Esophagus (tissue), 2 donors: ENCODE results near the gene NTN4. TPM values are rescaled to one million over a fixed set of nuclear protein-coding genes. Genes with fewer than 3 reads are reported as not detected.
"Not testable (repeated sequence)": the region's sequence is repeated elsewhere in the genome, so short reads cannot be mapped to it uniquely, and the experiment has no call there.

Source experiments
- H3K27ac ChIP-seq, 2 donors: one replicate each; pipeline ENCODE4 v1.5.1; 2013; ENCODE audit warnings: low read depth in 2 of 2, mild to moderate bottlenecking in 2 of 2, inconsistent platforms in 1 of 2, low read length in 1 of 2, moderate library complexity in 1 of 2
- H3K27me3 ChIP-seq, 2 donors: one replicate each; pipeline ENCODE4 v1.6.1; 2013; ENCODE audit warnings: low read length in 2 of 2, control low read depth in 1 of 2, mild to moderate bottlenecking in 1 of 2; ENCODE audit not compliant: insufficient read depth in 2 of 2, control insufficient read depth in 1 of 2
- H3K36me3 ChIP-seq, 2 donors: one replicate each; pipeline ENCODE4 v1.6.1; 2013; ENCODE audit warnings: low read length in 1 of 2; ENCODE audit not compliant: control insufficient read depth in 2 of 2, insufficient read depth in 2 of 2
- H3K4me1 ChIP-seq, 2 donors: one replicate each; pipeline ENCODE4 v1.6.1; 2013; ENCODE audit warnings: low read length in 1 of 2; ENCODE audit not compliant: control insufficient read depth in 2 of 2, insufficient read depth in 2 of 2
- H3K4me3 ChIP-seq, 2 donors: one replicate each; pipeline ENCODE4 v1.5.1; 2013; ENCODE audit warnings: low read length in 2 of 2, mild to moderate bottlenecking in 2 of 2, low read depth in 1 of 2, moderate library complexity in 1 of 2
- H3K9me3 ChIP-seq, 2 donors: one replicate each; pipeline ENCODE4 v1.6.1; 2013; ENCODE audit warnings: mild to moderate bottlenecking in 2 of 2, low read depth in 1 of 2, low read length in 1 of 2, moderate library complexity in 1 of 2; ENCODE audit not compliant: control insufficient read depth in 2 of 2, insufficient read depth in 1 of 2
- WGBS, 2 donors: extraction: QIAGEN DNeasy Blood & Tissue Kit; methylation state at CpG; one replicate each; pipeline ENCODE4 v1.1.7; 2013; 5-methylcytosine and 5-hydroxymethylcytosine counted together
- polyA plus RNA-seq, 2 donors: library from polyadenylated mRNA; stranded (reverse); fragments of 200-250 nt; gene quantifications; one replicate each; pipeline ENCODE4 v1.2.3, GENCODE V29; 2013
- donor health status: healthy with polysubstance abuse.
- donor health status: Bipolar disorder and iron deficiency.

Gene NTN4
- polyA plus RNA-seq, 2 donors, result 3.8 to 6.2 TPM

DNA sequence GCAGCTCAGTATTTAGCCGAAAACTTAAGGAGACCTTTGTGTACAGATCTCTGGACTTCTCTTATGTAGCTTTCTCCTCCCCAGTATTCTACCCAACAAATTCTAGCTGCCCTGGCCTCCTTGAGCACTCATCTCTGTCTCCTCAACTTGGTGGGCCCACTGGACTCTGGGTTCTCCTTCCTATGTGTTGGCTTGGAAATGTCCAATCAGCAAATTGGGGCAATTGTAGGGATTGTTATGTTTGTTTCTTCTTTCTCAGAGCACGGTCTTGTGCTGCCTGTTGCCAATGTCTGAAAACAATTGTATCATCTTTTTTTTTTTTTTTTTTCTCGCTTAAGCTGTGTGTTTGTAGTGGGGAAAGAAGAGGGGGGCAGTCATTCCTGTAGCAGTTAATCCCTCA lies 30.2 kb downstream of the NTN4 start:
- 87 to 88% methylated on average over 3 of the region's 3 CpGs for WGBS, 2 donors
- H3K4me1 ChIP-seq, result no peaks in the 10 kb centered on the region
- H3K4me3 ChIP-seq, result no peak overlapping the region
- H3K9me3 ChIP-seq, result no peaks in the 10 kb centered on the region
- H3K27ac ChIP-seq, result no peak overlapping the region
- H3K36me3 ChIP-seq, result no peaks in the 10 kb centered on the region
- H3K27me3 ChIP-seq, result no peaks in the 10 kb centered on the region

DNA sequence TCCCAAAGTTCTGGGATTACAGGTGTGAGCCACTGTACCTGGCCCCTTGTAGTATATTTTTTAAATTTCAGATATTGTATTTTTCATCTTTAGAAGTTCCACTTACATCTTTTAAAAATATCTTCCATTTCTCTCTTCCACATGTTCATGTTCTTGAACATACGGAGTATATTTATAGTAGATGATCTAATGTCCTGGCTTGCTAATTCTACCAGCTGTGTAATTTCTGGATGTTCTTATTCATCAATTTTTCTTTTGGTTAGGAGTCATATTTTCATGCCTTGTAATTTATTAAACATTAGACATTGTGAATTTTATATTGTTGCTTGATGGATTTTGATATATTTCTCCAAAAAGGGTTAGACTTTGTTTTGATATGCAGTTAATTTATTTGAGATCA lies 30.8 kb downstream of the NTN4 start:
- no peak overlapping the region for H3K27ac ChIP-seq
- no peaks in the 10 kb centered on the region for H3K36me3 ChIP-seq
- no peak overlapping the region for H3K4me3 ChIP-seq
- no peaks in the 10 kb centered on the region for H3K27me3 ChIP-seq
- H3K9me3 ChIP-seq, result no peaks in the 10 kb centered on the region
- no peaks in the 10 kb centered on the region for H3K4me1 ChIP-seq
- WGBS, 2 donors, result 0 to 26% methylated on average over 1 of the region's 1 CpG

DNA sequence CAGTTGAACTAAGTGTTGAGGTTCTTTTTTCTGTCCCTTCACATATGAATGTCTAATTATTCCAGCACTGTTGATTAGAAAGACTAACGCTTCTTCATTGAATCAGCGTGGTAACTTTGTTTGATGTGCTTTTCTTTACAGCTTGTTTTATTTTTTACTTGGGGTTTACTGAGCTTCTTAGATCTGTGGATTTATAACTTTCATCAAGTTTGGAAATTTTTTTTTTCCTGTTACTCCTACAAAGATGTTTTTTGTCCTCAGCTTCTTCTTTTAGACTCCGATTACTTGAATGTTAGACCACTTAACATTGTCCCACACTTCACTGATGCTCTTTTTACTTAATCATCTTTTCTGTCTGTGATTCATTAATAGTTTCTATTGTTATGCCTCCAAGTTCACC lies 31.5 kb downstream of the NTN4 start:
- Histone ChIP-seq H3K4me1 (no peaks in the 10 kb centered on the region), H3K9me3 (no peaks in the 10 kb centered on the region), H3K27me3 (no peaks in the 10 kb centered on the region), H3K27ac (no peak overlapping the region), H3K4me3 (no peak overlapping the region), H3K36me3 (no peaks in the 10 kb centered on the region)
- 95 to 96% methylated on average over 3 of the region's 3 CpGs for WGBS, 2 donors

DNA sequence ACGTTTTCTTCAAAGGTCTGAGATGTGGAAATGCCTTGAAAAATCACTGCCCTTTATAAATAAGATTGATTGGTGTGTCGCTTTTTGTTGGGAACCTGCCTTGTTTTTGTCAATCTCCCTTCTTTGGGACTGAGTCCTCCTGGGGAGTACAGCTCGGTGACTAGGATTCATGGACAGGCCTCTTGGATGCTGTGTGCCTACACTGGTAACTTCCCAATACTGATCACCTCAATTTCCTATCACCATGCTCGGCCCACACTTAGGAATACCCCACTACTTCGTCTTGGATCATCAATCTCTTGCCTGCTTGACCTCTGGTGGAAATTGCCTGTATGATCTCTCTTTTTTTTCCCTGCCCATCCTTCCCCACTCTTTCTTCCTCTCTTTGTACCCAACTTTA lies 34.2 kb downstream of the NTN4 start:
- H3K4me3 ChIP-seq, result no peak overlapping the region
- no peaks in the 10 kb centered on the region for H3K4me1 ChIP-seq
- no peaks in the 10 kb centered on the region for H3K36me3 ChIP-seq
- H3K27me3 ChIP-seq, result no peaks in the 10 kb centered on the region
- no peaks in the 10 kb centered on the region for H3K9me3 ChIP-seq
- no peak overlapping the region for H3K27ac ChIP-seq
- WGBS, 2 donors, result 68 to 72% methylated on average over 5 of the region's 5 CpGs

DNA sequence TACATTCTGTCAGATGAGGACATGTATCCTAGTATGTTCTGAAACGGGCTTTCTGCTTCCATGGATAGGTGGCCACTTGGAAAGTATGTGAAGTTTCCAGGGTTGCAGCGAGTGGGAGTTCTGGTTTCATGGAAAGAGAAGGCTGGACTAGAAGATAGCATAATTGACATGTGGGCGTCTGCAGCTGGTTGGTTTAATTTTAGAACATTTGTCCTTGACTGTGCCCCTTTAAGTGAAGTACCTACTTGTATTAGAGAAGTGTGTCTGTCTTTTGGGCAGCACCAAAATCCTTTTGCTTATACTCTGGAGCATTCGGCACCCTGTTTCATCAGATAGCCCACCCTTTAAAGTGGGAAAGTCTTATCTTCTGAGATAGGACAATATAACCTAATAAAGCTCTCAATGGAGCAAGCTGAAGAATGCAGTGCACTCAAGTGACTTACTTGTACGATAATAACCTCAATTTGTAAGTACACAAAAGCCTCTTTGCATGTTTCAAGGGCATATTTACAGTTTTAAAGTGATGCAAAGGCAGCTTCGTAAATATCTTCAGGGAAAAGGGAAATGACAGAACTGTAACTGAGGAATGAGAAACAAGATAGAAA lies 35.2 kb downstream of the NTN4 start:
- WGBS, 2 donors, result 66 to 79% methylated on average over 6 of the region's 6 CpGs

DNA sequence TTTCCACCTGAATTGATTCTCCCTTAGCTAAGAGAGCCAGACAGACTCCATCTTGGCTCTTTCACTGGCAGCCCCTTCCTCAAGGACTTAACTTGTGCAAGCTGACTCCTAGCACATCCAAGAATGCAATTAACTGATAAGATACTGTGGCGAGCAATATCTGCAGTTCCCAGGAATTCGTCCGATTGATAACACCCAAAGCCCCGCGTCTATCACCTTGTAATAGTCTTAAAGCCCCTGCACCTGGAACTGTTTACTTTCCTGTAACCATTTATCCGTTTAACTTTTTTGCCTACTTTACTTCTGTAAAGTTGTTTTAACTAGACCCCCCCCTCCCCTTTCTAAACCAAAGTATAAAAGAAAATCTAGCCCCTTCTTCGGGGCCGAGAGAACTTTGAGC lies 44.5 kb downstream of the NTN4 start:
- not testable (repeated sequence) for H3K9me3 ChIP-seq, H3K27me3 ChIP-seq, H3K27ac ChIP-seq, H3K4me3 ChIP-seq, H3K36me3 ChIP-seq, H3K4me1 ChIP-seq
- 80 to 84% methylated on average over 8 of the region's 8 CpGs for WGBS, 2 donors

More for the DNA sequence above, 35.2 kb downstream of the NTN4 start:
- Histone ChIP-seq H3K27me3 (no peaks in the 10 kb centered on the region), H3K27ac (no peak overlapping the region), H3K9me3 (no peaks in the 10 kb centered on the region), H3K4me1 (no peaks in the 10 kb centered on the region), H3K4me3 (no peak overlapping the region), H3K36me3 (no peaks in the 10 kb centered on the region)

DNA sequence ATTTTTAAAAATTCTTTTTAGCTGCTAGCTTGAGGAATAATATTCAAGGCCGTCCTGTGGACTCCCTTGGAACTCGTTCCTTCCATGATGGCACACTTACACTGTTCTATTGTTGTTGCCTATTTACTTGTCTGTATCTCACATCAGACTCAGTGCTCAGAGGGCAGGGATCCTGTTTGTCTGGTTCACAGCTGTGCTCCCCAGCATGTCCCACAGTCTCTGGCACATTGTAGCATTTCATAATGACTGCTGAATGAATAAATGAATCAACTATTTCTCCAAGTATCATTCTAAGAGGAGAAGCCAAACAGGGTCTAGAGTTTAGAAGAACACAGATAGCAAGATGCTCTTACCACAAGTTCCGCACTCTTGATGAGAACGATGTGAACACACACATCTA lies 48.0 kb downstream of the NTN4 start:
- no peaks in the 10 kb centered on the region for H3K9me3 ChIP-seq
- no peaks in the 10 kb centered on the region for H3K27me3 ChIP-seq
- no peak overlapping the region for H3K4me3 ChIP-seq
- no peaks in the 10 kb centered on the region for H3K36me3 ChIP-seq
- H3K27ac ChIP-seq, result no peak overlapping the region
- H3K4me1 ChIP-seq, result no peaks in the 10 kb centered on the region
- WGBS, 2 donors, result 72 to 82% methylated on average over 4 of the region's 4 CpGs

DNA sequence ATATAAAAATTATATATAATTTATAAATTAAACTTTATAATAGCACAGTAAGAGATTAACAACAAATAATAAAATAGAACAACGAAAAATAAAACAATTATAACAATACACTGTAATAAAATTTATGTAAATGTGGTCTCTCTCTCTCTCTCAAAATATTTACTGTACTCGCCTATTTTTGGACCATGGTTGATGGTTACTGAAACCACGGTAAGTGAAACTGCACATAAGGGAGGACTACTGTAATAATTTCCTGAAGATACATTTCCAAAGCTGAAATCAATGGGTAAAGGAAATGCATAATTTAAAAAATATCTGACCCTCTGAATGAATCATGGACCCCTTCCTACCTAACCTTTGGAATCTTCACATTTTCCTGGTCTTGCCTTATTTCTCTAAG lies 48.9 kb downstream of the NTN4 start:
- 77 to 83% methylated on average over 3 of the region's 3 CpGs for WGBS, 2 donors
- H3K36me3 ChIP-seq, result no peaks in the 10 kb centered on the region
- no peaks in the 10 kb centered on the region for H3K9me3 ChIP-seq
- no peaks in the 10 kb centered on the region for H3K4me1 ChIP-seq
- no peak overlapping the region for H3K4me3 ChIP-seq
- H3K27ac ChIP-seq, result no peak overlapping the region
- no peaks in the 10 kb centered on the region for H3K27me3 ChIP-seq

DNA sequence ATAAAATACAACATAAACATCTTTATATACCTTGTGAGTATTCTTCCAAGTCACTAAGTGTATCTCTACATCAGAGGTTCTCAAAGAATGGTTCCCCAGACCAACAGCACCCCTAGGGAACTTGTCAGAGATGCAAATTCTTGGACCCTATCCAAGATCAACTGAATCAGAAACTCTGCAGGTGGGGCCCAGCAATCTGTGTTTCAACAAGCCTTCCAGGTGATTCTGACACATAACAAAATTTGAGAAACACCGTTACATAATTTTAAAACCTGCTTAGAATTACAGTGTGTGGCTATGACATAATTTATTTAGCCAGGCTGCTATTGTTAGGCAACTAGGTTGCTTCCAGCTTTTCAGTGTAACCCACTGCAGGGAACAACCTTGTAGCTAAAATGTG lies 49.8 kb downstream of the NTN4 start:
- H3K27ac ChIP-seq, result no peak overlapping the region
- WGBS, 2 donors, result 49 to 52% methylated on average over 1 of the region's 1 CpG
- no peaks in the 10 kb centered on the region for H3K36me3 ChIP-seq
- H3K4me1 ChIP-seq, result no peaks in the 10 kb centered on the region
- no peaks in the 10 kb centered on the region for H3K27me3 ChIP-seq
- H3K4me3 ChIP-seq, result no peak overlapping the region
- no peaks in the 10 kb centered on the region for H3K9me3 ChIP-seq

DNA sequence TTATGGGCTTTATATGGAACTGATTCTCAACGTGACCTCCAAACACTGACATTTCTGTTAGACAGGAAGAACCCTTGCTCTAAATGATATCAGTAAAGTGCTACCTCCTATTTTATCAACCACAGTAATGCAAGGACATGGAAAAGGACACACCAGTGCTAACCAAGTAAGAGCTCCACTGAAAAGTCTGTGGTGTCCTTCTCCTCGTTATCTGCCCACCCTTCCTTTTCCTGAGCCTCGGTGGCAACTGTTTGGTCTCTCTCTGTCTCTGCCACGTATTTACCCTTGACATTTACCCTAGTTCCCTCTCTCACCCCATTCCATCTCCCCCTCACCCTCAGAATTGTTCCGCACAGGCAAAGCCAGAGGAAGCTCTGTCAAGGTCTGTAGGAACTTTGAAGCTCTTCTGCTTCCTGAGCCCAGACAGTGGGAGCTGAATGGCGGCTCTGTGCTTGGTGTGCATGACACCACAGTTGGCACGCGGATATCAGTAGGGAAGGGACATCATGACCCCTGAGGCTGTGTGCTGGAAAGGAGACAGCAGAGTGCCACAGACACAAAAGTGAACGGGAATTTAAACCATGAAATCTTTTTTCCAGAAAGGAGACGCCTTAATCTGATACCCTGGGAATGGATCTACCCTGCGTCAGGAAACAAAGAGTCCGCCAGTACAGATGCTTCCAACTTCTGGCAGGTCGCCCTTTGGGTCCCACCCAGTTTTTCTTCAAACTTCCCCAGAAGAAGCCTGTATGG lies 50.8 kb downstream of the NTN4 start:
- 64 to 66% methylated on average over 13 of the region's 13 CpGs for WGBS, 2 donors
- no peaks in the 10 kb centered on the region for H3K4me1 ChIP-seq
- no peaks in the 10 kb centered on the region for H3K9me3 ChIP-seq
- H3K27ac ChIP-seq, result peak overlapping the region in 1 of 2 donors; percentile 7
- H3K27me3 ChIP-seq, result no peaks in the 10 kb centered on the region
- no peak overlapping the region for H3K4me3 ChIP-seq
- H3K36me3 ChIP-seq, result no peaks in the 10 kb centered on the region
